GM19023 (cell line): ENCODE results near the gene NHEJ1.
"Not testable (repeated sequence)": the region's sequence is repeated elsewhere in the genome, so short reads cannot be mapped to it uniquely, and the experiment has no call there.

Source experiments
- ATAC-seq: cut with Tn5 transposase; IDR thresholded peaks from one replicate; pipeline ENCODE4 v1.9.1; 2021; ENCODE audit warnings: mild to moderate bottlenecking, moderate library complexity; ENCODE audit not compliant: unreplicated experiment

NHEJ1 gene

GRCh38 chr2:219160186-219161017, at the start of gene NHEJ1:
Gene NHEJ1 (minus strand): TSS chr2:219160815. CDS start chr2:219158362, 2,453 bp downstream.
- peak; percentile 88 for ATAC-seq

GRCh38 chr2:219209236-219210195, 48.9 kb upstream of the NHEJ1 start:
- ATAC-seq: no peak

- ATAC-seq: no peak
Observed at GRCh38 chr2:219207884-219208740, 47.5 kb upstream of the NHEJ1 start.

GRCh38 chr2:219207134-219207883, 46.7 kb upstream of the NHEJ1 start:
- ATAC-seq: no peak

GRCh38 chr2:219206328-219207133, 45.9 kb upstream of the NHEJ1 start, which contains the start of gene ZFAND2B:
Gene ZFAND2B (plus strand): TSS chr2:219206782. CDS start chr2:219206988, 206 bp downstream.
- ATAC-seq: peak; percentile 97

GRCh38 chr2:219205981-219206327, 45.3 kb upstream of the NHEJ1 start:
- no peak for ATAC-seq

GRCh38 chr2:219205165-219205538, 44.5 kb upstream of the NHEJ1 start:
- no peak for ATAC-seq

- no peak for ATAC-seq
Observed at GRCh38 chr2:219204425-219205164, 44.0 kb upstream of the NHEJ1 start.

- ATAC-seq: not testable (repeated sequence)
Observed at GRCh38 chr2:219201331-219201730, 40.7 kb upstream of the NHEJ1 start.

- ATAC-seq: not testable (repeated sequence)
Observed at GRCh38 chr2:219200502-219201326, 40.1 kb upstream of the NHEJ1 start.

- no peak for ATAC-seq
Observed at GRCh38 chr2:219199470-219200211, 39.0 kb upstream of the NHEJ1 start.

- no peak for ATAC-seq
Observed at GRCh38 chr2:219198974-219199373, 38.4 kb upstream of the NHEJ1 start.

- no peak for ATAC-seq
Observed at GRCh38 chr2:219197388-219197787, 36.8 kb upstream of the NHEJ1 start.

- ATAC-seq: no peak
Observed at GRCh38 chr2:219186754-219187456, 26.3 kb upstream of the NHEJ1 start.

GRCh38 chr2:219184121-219184520, 23.5 kb upstream of the NHEJ1 start:
- no peak for ATAC-seq

- ATAC-seq: no peak
Observed at GRCh38 chr2:219183151-219183772, 22.6 kb upstream of the NHEJ1 start.
